H1 (cell line): Measurements from ENCODE around the gene TSSK6. TPM values are rescaled to one million over a fixed set of nuclear protein-coding genes. Genes with fewer than 3 reads are reported as not detected.

Source experiments
- ASH2L ChIP-seq: fragments of 200-600, 300-600 bp; sonication (generic); IDR thresholded peaks from one replicate; pipeline ENCODE4 v1.7.1; 2017; ENCODE audit warnings: low read length
- YY1 ChIP-seq: IDR thresholded peaks from 2 replicates; pipeline ENCODE4 v1.6.1; 2011; ENCODE audit warnings: low read depth, mild to moderate bottlenecking, low read length
- polyA plus RNA-seq, 7 experiments: library from polyadenylated mRNA; depleted of rRNA in 3 of 7; stranded (reverse) in 5 of 7; unstranded in 2 of 7; fragments of >200 nt in 5 of 7; fragments of 200-250 nt in 2 of 7; gene quantifications; 1 replicate in 5 of 7; 2 replicates in 1 of 7; 4 replicates in 1 of 7; pipeline versions ENCODE4 v1.2.1 to v1.2.3, GENCODE V29; 2011 to 2013; ENCODE audit warnings: missing spikeins in 2 of 7, mixed read lengths in 2 of 7
- total RNA-seq: library from RNA; stranded (reverse); fragmentation: NEBNext Ultra II Directional; extraction: Animal tissue kit (Norgen Biotek cat#: 25700); gene quantifications from 2 replicates; pipeline ENCODE4 v1.2.1, GENCODE V29; 2021
- TF ChIP-seq, protein P1 (sequence below): fragments of 300-600 bp; sonication (generic); IDR thresholded peaks from 2 replicates; pipeline ENCODE4 v1.7.1; 2012; ENCODE audit warnings: low read length, moderate library complexity, mild to moderate bottlenecking, inconsistent platforms; ENCODE audit not compliant: insufficient replicate concordance

The TSSK6 gene
- total and polyA plus RNA-seq, 2 of the 8 experiments (the other 6 are each of a cell fraction or from before 2014, with no cell fraction given) = 3.6 to 7.8 TPM

DNA sequence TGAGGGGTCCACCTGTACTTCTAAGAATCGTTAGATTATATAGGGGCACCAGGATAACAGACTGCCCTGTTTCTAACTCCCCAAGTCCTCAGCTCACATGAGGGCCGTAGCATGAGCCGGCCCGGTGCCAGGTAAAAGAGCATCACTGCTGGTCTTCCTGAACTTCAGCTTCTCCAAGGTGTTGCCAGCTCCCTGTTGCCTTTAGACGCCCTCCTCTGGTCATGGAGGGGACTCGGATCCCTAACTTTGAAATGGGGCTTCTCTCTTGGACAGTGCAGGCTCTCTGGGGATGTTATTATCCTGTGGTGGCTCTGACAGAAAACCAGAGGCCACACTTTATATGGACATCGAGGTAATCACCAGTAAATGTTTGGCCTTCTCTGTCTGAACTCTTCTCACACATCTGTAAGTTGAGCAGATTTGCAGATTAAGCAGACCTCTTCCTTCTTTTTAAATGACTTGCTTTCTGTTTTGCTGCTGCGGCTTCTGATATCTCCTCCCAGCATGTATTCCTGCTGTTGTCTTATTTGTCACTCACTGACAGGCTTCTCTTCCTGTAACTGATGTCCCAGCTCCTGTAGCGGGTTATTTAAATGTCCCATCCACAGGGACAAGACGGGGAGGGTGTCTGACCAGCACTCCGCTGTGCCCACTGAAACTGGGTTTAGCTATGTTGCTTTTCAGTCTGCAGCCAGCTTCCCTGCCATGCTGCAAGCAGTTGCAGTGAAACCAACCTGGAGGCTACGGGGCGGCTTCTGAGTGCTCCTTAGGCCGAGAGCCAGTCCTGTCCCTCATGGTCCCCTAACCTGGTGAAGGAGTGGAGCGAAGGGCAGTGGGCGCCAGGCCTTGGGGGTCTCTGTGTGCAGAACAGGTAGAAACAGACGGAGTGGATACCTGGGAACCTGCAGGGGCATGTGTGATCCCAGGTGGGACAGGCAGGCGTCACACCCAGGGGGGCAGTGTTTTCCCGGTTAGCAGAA lies 39.2 kb downstream of the TSSK6 start (continued):
- TF ChIP-seq, protein P1, sequence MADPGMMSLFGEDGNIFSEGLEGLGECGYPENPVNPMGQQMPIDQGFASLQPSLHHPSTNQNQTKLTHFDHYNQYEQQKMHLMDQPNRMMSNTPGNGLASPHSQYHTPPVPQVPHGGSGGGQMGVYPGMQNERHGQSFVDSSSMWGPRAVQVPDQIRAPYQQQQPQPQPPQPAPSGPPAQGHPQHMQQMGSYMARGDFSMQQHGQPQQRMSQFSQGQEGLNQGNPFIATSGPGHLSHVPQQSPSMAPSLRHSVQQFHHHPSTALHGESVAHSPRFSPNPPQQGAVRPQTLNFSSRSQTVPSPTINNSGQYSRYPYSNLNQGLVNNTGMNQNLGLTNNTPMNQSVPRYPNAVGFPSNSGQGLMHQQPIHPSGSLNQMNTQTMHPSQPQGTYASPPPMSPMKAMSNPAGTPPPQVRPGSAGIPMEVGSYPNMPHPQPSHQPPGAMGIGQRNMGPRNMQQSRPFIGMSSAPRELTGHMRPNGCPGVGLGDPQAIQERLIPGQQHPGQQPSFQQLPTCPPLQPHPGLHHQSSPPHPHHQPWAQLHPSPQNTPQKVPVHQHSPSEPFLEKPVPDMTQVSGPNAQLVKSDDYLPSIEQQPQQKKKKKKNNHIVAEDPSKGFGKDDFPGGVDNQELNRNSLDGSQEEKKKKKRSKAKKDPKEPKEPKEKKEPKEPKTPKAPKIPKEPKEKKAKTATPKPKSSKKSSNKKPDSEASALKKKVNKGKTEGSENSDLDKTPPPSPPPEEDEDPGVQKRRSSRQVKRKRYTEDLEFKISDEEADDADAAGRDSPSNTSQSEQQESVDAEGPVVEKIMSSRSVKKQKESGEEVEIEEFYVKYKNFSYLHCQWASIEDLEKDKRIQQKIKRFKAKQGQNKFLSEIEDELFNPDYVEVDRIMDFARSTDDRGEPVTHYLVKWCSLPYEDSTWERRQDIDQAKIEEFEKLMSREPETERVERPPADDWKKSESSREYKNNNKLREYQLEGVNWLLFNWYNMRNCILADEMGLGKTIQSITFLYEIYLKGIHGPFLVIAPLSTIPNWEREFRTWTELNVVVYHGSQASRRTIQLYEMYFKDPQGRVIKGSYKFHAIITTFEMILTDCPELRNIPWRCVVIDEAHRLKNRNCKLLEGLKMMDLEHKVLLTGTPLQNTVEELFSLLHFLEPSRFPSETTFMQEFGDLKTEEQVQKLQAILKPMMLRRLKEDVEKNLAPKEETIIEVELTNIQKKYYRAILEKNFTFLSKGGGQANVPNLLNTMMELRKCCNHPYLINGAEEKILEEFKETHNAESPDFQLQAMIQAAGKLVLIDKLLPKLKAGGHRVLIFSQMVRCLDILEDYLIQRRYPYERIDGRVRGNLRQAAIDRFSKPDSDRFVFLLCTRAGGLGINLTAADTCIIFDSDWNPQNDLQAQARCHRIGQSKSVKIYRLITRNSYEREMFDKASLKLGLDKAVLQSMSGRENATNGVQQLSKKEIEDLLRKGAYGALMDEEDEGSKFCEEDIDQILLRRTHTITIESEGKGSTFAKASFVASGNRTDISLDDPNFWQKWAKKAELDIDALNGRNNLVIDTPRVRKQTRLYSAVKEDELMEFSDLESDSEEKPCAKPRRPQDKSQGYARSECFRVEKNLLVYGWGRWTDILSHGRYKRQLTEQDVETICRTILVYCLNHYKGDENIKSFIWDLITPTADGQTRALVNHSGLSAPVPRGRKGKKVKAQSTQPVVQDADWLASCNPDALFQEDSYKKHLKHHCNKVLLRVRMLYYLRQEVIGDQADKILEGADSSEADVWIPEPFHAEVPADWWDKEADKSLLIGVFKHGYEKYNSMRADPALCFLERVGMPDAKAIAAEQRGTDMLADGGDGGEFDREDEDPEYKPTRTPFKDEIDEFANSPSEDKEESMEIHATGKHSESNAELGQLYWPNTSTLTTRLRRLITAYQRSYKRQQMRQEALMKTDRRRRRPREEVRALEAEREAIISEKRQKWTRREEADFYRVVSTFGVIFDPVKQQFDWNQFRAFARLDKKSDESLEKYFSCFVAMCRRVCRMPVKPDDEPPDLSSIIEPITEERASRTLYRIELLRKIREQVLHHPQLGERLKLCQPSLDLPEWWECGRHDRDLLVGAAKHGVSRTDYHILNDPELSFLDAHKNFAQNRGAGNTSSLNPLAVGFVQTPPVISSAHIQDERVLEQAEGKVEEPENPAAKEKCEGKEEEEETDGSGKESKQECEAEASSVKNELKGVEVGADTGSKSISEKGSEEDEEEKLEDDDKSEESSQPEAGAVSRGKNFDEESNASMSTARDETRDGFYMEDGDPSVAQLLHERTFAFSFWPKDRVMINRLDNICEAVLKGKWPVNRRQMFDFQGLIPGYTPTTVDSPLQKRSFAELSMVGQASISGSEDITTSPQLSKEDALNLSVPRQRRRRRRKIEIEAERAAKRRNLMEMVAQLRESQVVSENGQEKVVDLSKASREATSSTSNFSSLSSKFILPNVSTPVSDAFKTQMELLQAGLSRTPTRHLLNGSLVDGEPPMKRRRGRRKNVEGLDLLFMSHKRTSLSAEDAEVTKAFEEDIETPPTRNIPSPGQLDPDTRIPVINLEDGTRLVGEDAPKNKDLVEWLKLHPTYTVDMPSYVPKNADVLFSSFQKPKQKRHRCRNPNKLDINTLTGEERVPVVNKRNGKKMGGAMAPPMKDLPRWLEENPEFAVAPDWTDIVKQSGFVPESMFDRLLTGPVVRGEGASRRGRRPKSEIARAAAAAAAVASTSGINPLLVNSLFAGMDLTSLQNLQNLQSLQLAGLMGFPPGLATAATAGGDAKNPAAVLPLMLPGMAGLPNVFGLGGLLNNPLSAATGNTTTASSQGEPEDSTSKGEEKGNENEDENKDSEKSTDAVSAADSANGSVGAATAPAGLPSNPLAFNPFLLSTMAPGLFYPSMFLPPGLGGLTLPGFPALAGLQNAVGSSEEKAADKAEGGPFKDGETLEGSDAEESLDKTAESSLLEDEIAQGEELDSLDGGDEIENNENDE = no peak
- TF ChIP-seq ASH2L (no peak), YY1 (0 out of 2 replicates have a peak, but pooled peaks have one; percentile 27)
